WTC11 (cell line): ENCODE measurements around the gene HDAC1. TPM values are rescaled to one million over a fixed set of nuclear protein-coding genes. Genes with fewer than 3 reads are reported as not detected.

Source experiments
- CREB1 ChIP-seq: sonication (generic); formaldehyde crosslinking; IDR thresholded peaks from 2 replicates; pipeline ENCODE4 v1.8.0; 2023; ENCODE audit warnings: mild to moderate bottlenecking, missing genetic modification reagents
- E2F1 ChIP-seq: sonication (generic); formaldehyde crosslinking; IDR thresholded peaks from 2 replicates; pipeline ENCODE4 v1.8.0; 2022; ENCODE audit warnings: mild to moderate bottlenecking, missing genetic modification reagents
- FOXP4 ChIP-seq: sonication (generic); formaldehyde crosslinking; IDR thresholded peaks from 2 replicates; pipeline ENCODE4 v1.8.0; 2022; ENCODE audit warnings: mild to moderate bottlenecking, missing genetic modification reagents
- HMGXB4 ChIP-seq: sonication (generic); formaldehyde crosslinking; IDR thresholded peaks from 2 replicates; pipeline ENCODE4 v1.8.1; 2023; ENCODE audit warnings: mild to moderate bottlenecking, moderate library complexity, missing genetic modification reagents
- JAZF1 ChIP-seq: fragments of 250-450 bp; sonication (Bioruptor Pico); IDR thresholded peaks from 2 replicates; pipeline ENCODE4 v1.9.0; 2021; ENCODE audit warnings: moderate library complexity, mild to moderate bottlenecking, inconsistent platforms
- JUN ChIP-seq: sonication (generic); formaldehyde crosslinking; IDR thresholded peaks from 2 replicates; pipeline ENCODE4 v1.8.0; 2023; ENCODE audit warnings: mild to moderate bottlenecking, missing genetic modification reagents
- KAT7 ChIP-seq: sonication (generic); formaldehyde crosslinking; IDR thresholded peaks from 2 replicates; pipeline ENCODE4 v1.8.1; 2023; ENCODE audit warnings: missing genetic modification reagents, mild to moderate bottlenecking, borderline replicate concordance
- MLX ChIP-seq: sonication (generic); formaldehyde crosslinking; IDR thresholded peaks from 2 replicates; pipeline ENCODE4 v1.8.1; 2023; ENCODE audit warnings: mild to moderate bottlenecking, missing genetic modification reagents, moderate library complexity
- MXD4 ChIP-seq: fragments of 250-450 bp; sonication (Bioruptor Pico); IDR thresholded peaks from 2 replicates; pipeline ENCODE4 v1.8.0; 2021; ENCODE audit warnings: mild to moderate bottlenecking, moderate library complexity, borderline replicate concordance
- MYBL2 ChIP-seq: sonication (generic); formaldehyde crosslinking; IDR thresholded peaks from 2 replicates; pipeline ENCODE4 v1.8.1; 2023; ENCODE audit warnings: mild to moderate bottlenecking, moderate library complexity, missing genetic modification reagents
- NFYB ChIP-seq: sonication (generic); formaldehyde crosslinking; conservative IDR thresholded peaks from 2 replicates; pipeline ENCODE4 v1.8.0; 2022; ENCODE audit warnings: low read depth, missing genetic modification reagents
- NR1H2 ChIP-seq: sonication (generic); formaldehyde crosslinking; IDR thresholded peaks from 2 replicates; pipeline ENCODE4 v1.9.0; 2021; ENCODE audit warnings: mild to moderate bottlenecking, moderate library complexity, missing genetic modification reagents
- RELA ChIP-seq: sonication (generic); formaldehyde crosslinking; IDR thresholded peaks from 2 replicates; pipeline ENCODE4 v1.8.1; 2022; ENCODE audit warnings: missing genetic modification reagents, mild to moderate bottlenecking, borderline replicate concordance
- RORB ChIP-seq: fragments of 250-450 bp; sonication (Bioruptor Pico); IDR thresholded peaks from 2 replicates; pipeline ENCODE4 v1.9.0; 2021; ENCODE audit warnings: mild to moderate bottlenecking
- SMAD3 ChIP-seq: sonication (generic); formaldehyde crosslinking; IDR thresholded peaks from 2 replicates; pipeline ENCODE4 v1.8.0; 2022; ENCODE audit warnings: missing genetic modification reagents, mild to moderate bottlenecking, borderline replicate concordance
- SMAD4 ChIP-seq: sonication (generic); formaldehyde crosslinking; IDR thresholded peaks from 2 replicates; pipeline ENCODE4 v1.8.0; 2022; ENCODE audit warnings: mild to moderate bottlenecking, missing genetic modification reagents
- STAT6 ChIP-seq: sonication (generic); formaldehyde crosslinking; conservative IDR thresholded peaks from 2 replicates; pipeline ENCODE4 v1.8.1; 2023; ENCODE audit warnings: mild to moderate bottlenecking, low read depth, missing genetic modification reagents, moderate library complexity
- TEAD1 ChIP-seq: sonication (generic); formaldehyde crosslinking; IDR thresholded peaks from 2 replicates; pipeline ENCODE4 v1.8.0; 2022; ENCODE audit warnings: mild to moderate bottlenecking, missing genetic modification reagents
- ZNF281 ChIP-seq: sonication (generic); formaldehyde crosslinking; IDR thresholded peaks from 2 replicates; pipeline ENCODE4 v1.8.0; 2023; ENCODE audit warnings: mild to moderate bottlenecking, missing genetic modification reagents
- ZNF396 ChIP-seq: fragments of 250-450 bp; sonication (Bioruptor Pico); IDR thresholded peaks from 2 replicates; pipeline ENCODE4 v1.8.0; 2021; ENCODE audit warnings: mild to moderate bottlenecking, moderate library complexity, borderline replicate concordance
- ZNF416 ChIP-seq: fragments of 250-450 bp; sonication (Bioruptor Pico); IDR thresholded peaks from 2 replicates; pipeline ENCODE4 v1.9.0; 2021; ENCODE audit warnings: mild to moderate bottlenecking, inconsistent platforms
- ZNF423 ChIP-seq: fragments of 250-450 bp; sonication (Bioruptor Pico); IDR thresholded peaks from 2 replicates; pipeline ENCODE4 v2.1.2; 2022; ENCODE audit warnings: mild to moderate bottlenecking, moderate library complexity
- ZSCAN18 ChIP-seq: fragments of 250-450 bp; sonication (Bioruptor Pico); IDR thresholded peaks from 2 replicates; pipeline ENCODE4 v2.1.2; 2022; ENCODE audit warnings: mild to moderate bottlenecking, moderate library complexity
- total RNA-seq: library from RNA; stranded (reverse); gene quantifications from 3 replicates; pipeline ENCODE4 v1.2.3, GENCODE V29; 2021
- TF ChIP-seq, protein P1 (sequence below): sonication (generic); formaldehyde crosslinking; IDR thresholded peaks from 2 replicates; pipeline ENCODE4 v1.8.1; 2022; ENCODE audit warnings: low read depth, mild to moderate bottlenecking, moderate library complexity, missing genetic modification reagents, borderline replicate concordance

Gene HDAC1
- total RNA-seq, 1 experiment from 2014 or later: 108 TPM

DNA sequence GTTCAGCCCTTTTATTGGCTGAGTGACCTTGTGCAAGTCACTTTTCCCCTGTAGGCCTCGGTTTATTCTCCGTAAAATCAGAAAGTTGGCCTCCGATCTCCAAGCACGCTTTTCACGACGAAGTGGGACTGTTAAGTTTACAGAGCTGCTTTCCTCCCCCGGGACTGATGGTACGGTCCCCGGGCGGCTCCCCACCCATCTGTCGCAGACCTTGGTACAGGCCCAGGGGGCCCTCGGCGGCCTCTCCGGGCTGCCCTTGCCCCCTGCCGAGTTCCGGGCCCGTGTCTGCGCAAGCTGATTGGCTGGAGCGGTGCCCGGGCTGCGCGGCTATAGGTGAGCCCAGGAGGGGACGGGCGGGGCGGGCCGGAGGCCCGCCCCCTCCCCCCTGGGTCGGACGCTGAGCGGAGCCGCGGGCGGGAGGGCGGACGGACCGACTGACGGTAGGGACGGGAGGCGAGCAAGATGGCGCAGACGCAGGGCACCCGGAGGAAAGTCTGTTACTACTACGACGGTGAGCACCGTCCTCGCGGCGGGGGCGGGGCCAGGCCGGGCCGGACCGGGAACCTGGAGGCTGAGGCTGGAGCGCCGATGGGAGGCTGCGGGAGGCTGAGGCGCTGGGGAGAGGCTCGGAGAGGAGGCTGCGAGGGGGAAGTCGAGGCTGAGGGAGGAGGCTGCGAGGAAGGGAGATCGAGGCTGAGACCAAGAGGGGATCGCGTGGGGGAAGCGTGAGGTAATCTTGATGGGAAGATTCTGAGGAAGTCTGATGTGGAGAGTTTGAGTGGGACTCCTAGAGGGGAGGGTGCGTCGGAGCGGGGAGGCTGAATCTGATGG is at the start of gene HDAC1 (continued):
- TF ChIP-seq STAT6 (CRISPR knock-in tag): no peak
- no peak for TF ChIP-seq JUN (CRISPR knock-in tag)
- TF ChIP-seq RELA (CRISPR knock-in tag): 0 out of 2 replicates have a peak, but pooled peaks have one; percentile 37
- no peak for TF ChIP-seq ZNF396
- no peak for TF ChIP-seq NR1H2 (CRISPR knock-in tag)
- TF ChIP-seq ZNF423 (CRISPR knock-in tag): peak; percentile 97
- 0 out of 2 replicates have a peak, but pooled peaks have one; percentile 2 for TF ChIP-seq SMAD3 (CRISPR knock-in tag)
- TF ChIP-seq JAZF1 (CRISPR knock-in tag): no peak
- TF ChIP-seq HMGXB4: 0 out of 2 replicates have a peak, but pooled peaks have one; percentile 35
- TF ChIP-seq NFYB (CRISPR knock-in tag): peak; percentile 83
- TF ChIP-seq, protein P1, sequence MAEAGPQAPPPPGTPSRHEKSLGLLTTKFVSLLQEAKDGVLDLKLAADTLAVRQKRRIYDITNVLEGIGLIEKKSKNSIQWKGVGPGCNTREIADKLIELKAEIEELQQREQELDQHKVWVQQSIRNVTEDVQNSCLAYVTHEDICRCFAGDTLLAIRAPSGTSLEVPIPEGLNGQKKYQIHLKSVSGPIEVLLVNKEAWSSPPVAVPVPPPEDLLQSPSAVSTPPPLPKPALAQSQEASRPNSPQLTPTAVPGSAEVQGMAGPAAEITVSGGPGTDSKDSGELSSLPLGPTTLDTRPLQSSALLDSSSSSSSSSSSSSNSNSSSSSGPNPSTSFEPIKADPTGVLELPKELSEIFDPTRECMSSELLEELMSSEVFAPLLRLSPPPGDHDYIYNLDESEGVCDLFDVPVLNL (CRISPR knock-in tag): no peak
- TF ChIP-seq MXD4 (CRISPR knock-in tag): no peak
- TF ChIP-seq CREB1 (CRISPR knock-in tag): no peak
- no peak for TF ChIP-seq SMAD4 (CRISPR knock-in tag)
- no peak for TF ChIP-seq E2F1
- TF ChIP-seq FOXP4 (CRISPR knock-in tag): peak; percentile 89; the same call in 1 of the 2 replicates
- peak; percentile 56; the same call in 1 of the 2 replicates for TF ChIP-seq MYBL2 (CRISPR knock-in tag)
- peak; percentile 79; the same call in 1 of the 2 replicates for TF ChIP-seq ZSCAN18
- 0 out of 2 replicates have a peak, but pooled peaks have one; percentile 60 for TF ChIP-seq ZNF281 (CRISPR knock-in tag)
- TF ChIP-seq KAT7 (CRISPR knock-in tag): peak; percentile 68; the same call in 1 of the 2 replicates
- TF ChIP-seq ZNF416 (CRISPR knock-in tag): peak; percentile 68; the same call in 1 of the 2 replicates
- TF ChIP-seq MLX (CRISPR knock-in tag): no peak
- TF ChIP-seq RORB (CRISPR knock-in tag): no peak
- 0 out of 2 replicates have a peak, but pooled peaks have one; percentile 20 for TF ChIP-seq TEAD1 (CRISPR knock-in tag)
